GM18505 (cell line): ENCODE measurements around the gene BPIFB4.
"Not testable (repeated sequence)": the region's sequence is repeated elsewhere in the genome, so short reads cannot be mapped to it uniquely, and the experiment has no call there.

Source experiments
- ATAC-seq: cut with Tn5 transposase; IDR thresholded peaks from one replicate; pipeline ENCODE4 v1.9.1; 2021; ENCODE audit not compliant: unreplicated experiment
- POLR2A ChIP-seq: IDR thresholded peaks from 4 replicates; pipeline ENCODE4 v1.6.1; 2011; ENCODE audit warnings: borderline replicate concordance; ENCODE audit not compliant: insufficient read depth, insufficient read length; ENCODE audit errors: extremely low read depth

BPIFB4 gene

DNA sequence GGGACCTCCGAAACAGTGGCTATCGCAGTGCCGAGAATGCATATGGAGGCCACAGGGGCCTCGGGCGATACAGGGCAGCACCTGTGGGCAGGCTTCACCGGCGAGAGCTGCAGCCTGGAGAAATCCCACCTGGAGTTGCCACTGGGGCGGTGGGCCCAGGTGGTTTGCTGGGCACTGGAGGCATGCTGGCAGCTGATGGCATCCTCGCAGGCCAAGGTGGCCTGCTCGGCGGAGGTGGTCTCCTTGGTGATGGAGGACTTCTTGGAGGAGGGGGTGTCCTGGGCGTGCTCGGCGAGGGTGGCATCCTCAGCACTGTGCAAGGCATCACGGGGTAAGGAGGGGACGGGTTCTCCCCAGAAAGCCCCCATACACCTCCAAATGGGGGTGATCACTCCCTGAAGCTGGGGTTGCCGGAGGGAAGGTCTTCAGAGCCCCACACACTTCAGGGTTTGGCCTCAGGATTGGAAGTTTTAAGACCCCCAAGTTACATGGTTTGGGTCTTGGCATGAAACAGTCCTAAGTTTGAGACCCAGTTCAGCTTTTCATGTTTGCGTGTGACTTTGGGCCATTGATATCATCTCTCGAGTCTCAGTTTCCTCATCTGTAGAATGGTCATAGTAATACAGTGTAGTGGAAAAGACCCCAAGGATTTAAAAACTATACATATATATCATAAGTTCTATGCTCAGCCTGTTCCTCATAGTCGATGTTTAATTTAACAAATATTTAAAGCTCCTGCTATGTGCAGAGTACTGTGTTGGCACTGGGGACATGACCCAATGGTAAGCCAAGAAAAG is 4.3 kb downstream of the BPIFB4 start:
- TF ChIP-seq POLR2A, result no peak
- no peak for ATAC-seq

DNA sequence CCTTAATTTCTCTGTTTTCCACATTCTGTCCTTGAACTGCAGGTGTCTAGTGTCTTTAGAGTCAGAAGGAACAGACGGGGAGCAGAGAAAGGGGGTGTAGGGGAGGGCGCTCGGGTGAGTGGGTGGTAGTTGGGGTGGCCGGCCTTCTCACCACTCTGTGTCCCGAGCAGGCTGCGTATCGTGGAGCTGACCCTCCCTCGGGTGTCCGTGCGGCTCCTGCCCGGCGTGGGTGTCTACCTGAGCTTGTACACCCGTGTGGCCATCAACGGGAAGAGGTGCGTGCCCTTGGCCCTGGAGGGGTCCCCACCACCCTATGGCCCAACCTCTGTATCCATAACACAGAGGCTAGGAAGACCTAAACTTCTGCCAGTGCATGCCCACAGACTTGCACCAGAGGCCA is 5.3 kb downstream of the BPIFB4 start:
- TF ChIP-seq POLR2A, result no peak
- no peak for ATAC-seq

DNA sequence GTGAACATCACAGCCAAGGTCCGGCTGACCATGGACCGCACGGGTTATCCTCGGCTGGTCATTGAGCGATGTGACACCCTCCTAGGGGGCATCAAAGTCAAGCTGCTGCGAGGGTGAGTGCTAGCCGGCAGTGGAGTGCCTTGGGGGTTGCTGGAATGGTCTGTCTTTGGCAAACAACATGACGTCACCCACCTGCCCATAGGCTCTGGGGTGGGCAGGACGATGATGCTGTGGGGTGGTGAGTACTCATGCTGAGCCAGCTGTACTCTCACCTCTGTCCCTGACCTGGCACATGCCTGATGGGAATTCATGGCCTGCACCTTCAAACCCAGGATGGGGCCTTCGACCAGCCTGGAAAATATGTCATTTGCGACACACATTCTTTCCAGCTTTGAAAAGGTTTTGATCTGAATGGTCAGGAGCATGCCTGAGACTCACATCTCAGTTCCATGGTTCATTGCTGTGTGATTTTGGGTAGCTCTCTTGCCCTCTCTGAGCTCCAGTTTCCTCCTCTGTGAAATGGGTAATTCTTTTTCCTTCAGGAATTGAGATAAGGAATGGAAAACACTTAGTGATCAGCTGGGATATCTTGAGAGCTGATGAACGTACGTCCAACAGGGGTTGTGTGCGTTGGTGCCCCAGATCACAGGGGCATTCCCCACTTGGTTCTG is 6.7 kb downstream of the BPIFB4 start:
- no peak for ATAC-seq
- no peak for TF ChIP-seq POLR2A

DNA sequence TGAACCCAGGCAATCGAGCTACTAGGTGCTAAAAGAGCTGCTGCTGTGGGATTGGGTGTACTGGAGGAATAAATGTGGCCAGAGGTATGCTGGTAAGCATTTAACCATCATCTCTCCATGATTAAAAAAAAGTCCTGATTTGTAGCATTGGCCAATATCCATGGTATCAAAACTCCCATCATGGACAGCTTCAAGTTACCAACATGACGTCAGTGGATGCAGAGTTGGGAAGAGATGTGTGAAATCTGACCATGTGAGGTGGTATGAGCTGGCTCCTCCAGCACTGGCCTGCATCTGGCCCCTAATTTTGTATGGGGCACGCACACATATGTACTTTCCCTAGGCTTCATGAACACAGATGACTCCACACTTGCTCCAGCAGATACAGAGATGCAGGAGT is 11.7 kb downstream of the BPIFB4 start:
- no peak for TF ChIP-seq POLR2A
- no peak for ATAC-seq

DNA sequence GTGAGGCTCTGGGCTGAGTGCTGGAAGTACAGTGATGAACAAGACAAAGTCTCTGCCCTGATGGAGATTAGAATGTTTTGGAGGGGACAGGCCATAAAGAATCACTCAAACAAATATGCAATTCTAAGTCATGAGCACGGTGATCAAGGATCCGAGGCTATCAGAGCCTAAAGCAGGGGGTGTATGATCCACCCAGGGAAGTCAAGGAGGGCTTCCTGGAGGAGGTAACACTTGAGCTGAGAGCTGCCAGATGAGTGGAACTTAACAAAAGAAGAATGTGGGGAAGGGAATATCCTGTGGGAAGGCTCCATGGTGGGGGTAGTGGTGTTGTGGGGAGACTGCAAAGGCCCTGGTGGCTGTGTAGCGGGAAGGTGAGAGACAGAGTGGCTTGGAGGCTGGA is 12.2 kb downstream of the BPIFB4 start:
- no peak for TF ChIP-seq POLR2A
- ATAC-seq, result no peak

DNA sequence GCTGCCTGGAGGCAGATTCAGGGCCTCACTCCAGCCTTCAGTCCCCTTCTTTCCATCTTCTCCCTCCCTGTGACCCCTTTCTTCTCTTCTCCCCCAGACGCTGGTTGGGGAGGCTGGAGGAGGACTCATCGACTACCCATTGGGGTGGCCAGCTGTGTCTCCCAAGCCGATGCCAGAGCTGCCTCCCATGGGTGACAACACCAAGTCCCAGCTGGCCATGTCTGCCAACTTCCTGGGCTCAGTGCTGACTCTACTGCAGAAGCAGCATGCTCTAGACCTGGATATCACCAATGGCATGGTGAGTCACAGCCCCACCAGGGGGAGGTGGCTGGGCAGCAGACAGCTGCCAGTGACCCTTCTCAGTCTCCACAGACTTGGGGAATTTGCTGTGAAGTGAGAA is 12.9 kb downstream of the BPIFB4 start:
- ATAC-seq, result no peak
- no peak for TF ChIP-seq POLR2A

DNA sequence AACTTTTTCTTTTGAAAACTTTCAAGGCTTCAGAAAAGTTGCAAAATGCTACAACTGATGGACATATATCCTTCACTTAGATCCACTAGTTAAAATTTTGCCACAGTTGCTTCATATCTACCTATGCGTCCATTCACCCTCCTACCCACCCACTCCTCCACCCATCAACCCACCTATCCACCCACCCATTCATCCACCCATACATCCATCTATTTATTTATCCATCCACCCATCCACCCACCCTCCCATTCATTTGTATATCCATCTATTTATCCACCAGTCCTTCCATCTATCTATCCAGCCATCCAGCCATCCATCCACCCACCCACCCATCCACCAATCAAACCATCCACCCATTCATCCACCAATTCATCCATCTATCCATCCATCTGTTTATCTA is 13.6 kb downstream of the BPIFB4 start:
- no peak for ATAC-seq
- no peak for TF ChIP-seq POLR2A

DNA sequence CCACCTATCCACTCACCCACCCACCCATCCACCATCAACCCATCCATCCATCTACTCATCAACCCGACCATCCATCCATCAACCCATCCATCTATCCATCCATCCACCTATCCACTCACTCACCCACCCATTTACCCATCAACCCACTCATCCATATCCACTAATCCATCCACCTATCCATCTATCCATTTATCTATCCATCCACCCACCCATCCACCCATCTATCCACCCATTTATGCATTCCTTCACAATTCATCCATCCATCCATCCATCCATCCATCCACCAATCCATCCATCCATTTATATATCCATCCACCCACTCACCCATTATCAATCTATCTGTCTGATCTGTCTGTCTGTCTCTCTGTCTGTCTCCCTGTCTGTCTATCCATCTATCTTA is 14.1 kb downstream of the BPIFB4 start:
- ATAC-seq, result no peak
- TF ChIP-seq POLR2A, result no peak

DNA sequence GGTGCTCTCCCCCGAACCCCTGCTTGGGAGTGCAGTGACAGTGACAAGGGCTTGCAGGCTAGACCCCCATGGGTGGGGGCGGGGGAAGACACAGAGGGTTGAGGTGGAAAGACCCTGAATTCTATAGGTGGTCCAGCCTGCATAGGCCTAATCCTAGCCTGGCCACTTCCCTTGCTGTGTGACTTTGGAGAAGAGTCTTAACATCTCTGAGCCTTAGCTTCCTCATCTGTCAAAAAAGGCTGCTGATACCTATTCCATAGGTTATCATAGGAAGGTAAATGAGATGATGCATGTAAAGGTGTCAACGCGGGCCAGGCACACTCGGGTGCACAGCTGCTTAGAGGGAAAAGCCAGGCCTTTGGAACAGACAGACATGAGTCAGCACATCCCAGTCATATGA is 15.8 kb downstream of the BPIFB4 start:
- TF ChIP-seq POLR2A, result no peak

DNA sequence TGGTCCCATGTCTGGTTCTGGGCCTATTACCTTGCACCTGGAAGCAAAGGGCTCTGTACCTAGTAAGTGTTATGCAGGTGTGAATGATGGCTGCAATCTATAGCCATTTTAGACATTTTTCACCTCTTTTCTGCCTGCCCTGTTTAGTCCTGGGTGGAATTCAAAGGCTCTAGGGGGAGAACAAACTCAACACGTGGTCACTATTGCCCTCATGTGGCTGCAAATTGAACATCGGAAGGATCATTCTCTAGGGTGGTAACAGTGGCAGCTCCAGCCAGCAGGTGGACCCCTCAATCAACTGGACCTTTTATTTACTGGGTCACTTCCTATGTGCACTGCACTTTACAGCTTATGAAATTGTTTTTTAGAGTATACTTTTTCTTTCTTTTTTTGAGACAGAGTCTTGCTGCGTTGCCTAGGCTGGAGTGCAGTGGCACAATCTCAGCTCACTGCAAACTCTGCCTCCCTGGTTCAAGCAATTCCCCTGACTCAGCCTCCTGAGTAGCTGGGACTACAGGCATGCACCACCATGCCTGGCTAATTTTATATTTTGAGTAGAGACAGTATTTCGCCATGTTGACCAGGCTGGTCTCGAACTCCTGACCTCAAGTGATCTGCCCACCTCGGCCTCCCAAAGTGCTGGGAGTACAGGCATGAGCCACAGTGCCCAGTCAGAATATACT is 16.6 kb downstream of the BPIFB4 start:
- ATAC-seq, result not testable (repeated sequence)

More for the DNA sequence above, 15.8 kb downstream of the BPIFB4 start:
- ATAC-seq, result no peak

DNA sequence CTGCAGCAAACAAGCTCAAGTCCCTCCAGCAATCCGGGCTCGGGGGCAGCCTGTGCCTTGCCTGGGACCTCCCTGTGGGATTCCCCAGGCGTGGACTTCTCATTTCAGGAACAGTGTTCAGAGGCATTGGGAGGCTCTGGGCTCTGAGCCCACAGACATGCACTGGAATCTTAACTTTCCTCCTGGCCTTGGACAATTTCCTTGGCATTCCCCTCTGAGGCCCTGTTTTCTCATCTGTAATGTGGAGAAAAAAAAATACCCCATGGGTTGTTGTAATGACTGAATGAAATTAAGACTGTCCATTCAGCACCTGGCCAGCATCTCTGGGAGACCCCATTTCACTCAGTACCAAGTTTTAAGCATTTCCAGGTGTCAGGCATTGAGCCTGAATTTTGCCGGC is 17.6 kb downstream of the BPIFB4 start:
- no peak for TF ChIP-seq POLR2A
- no peak for ATAC-seq

DNA sequence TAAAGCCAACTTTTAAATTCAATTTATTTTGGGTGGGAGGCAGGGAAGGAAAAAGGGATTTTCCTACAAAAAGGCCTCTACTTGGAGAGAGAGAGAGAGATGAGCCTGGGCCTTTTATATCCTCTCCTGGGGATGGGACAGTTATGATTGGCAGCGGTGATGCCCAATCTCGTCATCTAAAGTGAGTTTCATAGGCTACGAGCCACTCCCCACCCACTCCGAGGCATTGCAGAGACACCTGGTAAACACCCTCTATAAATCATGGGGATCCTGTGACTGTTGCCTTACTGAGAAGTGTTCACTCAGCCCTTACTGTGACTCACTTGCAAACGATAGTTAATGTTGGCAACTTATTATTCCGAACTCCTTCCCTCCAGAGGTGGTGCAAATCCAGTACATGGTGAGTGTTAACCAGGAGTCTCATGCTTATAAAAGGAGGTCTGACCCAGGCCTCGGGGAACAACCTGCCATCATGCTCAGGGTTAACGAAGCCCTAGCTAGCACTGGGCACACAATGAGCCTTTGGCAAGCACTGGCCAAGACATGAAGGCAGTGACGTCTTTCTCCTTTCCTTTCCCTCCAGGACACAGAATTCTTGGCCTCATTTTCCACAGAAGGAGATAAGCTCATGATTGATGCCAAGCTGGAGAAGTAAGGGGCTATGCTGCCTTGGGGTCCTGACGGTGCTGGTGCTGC is 20.5 kb downstream of the BPIFB4 start:
- no peak for TF ChIP-seq POLR2A
- ATAC-seq, result no peak

DNA sequence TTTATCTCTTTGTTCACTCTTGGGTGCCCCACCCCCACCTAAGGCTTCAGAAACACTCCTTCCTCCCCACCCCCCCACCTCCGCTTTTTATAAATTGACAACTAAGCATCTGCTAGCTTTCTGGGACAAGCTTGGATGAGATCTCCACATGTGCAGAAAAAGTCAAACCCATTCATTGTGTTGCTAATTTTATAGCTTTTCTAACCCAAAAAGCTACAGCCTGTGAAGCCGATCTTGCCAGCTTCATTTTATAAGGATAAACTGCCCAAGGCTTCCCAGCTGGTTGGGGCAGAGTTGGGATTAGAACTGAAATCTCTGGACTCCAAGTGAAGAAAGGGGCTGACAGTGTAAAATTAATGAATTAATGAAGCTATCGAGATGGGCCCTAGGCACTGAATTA is 24.1 kb downstream of the BPIFB4 start:
- no peak for TF ChIP-seq POLR2A

More for the DNA sequence above, 24.1 kb downstream of the BPIFB4 start:
- no peak for ATAC-seq
